ENCODE results near the gene REC8. TPM values are rescaled to one million over a fixed set of nuclear protein-coding genes. Genes with fewer than 3 reads are reported as not detected.

REC8 gene
- total RNA-seq, 1 experiment from 2014 or later: 9.8 TPM

DNA sequence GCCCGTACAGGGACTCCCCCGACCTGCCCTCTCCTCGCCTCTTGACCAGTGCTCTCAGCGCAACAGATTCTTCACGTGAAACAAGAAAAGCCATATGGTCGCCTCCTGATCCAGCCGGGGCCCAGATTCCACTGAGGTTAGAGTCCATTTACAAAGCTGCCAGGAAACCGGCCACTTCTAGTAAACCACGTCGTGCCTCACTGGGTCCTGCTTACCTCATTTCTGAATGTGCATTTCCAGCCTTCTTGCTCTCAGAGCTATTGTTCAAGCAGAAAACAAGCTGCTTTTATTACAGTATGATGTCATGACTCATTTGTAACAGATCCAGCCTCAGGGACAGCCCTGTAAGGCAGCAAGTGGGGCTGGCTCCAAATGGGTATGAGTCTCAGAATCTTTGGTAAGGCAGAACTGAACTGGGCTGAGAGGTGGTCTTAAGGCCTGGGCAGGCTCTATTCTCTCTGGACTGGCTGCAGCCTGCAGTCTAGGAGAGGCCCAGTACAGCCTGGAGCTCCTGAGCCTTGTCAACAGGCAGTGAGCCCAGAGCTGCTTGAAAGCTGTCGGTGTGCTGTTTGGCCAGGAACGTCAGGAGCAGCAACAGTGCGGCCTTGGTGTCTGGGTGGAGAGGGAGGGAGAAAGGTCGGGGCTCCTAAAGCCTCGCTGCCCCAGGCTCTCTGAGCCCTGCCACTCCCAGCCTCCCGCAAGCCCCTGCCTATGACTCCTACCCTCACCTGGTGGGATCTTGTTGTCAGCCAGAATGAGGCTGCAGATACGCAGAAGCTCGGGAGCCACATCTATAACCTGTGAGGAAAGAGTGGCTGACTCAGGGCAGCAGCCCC is 8.3 kb downstream of the REC8 start:
- ATAC-seq (no peak), DNase-seq (ENCODE audit: low read depth, low spot score) (no peak)
- no peak overlapping the region for H3K4me3 ChIP-seq (ENCODE audit: low read depth in 2 of 2, low read length in 2 of 2)
- BruUV-seq (replicated peaks): no TSS peak
- no peaks in the 10 kb centered on the region for H3K27me3 ChIP-seq (ENCODE audit: control insufficient read depth, insufficient read depth, low read length)
- no peaks in the 10 kb centered on the region for H3K36me3 ChIP-seq (ENCODE audit: control insufficient read depth, insufficient read depth, low read length)
- H3K9me3 ChIP-seq (ENCODE audit: control insufficient read depth, insufficient read depth, low read depth, low read length): no peaks in the 10 kb centered on the region
- no peak overlapping the region for H3K27ac ChIP-seq (ENCODE audit: low read length)
- POLR2A ChIA-PET: no interaction called here
- TF ChIP-seq SIN3A (IDR thresholded peaks at IDR 0.05; ENCODE audit: borderline replicate concordance, insufficient read depth, low read depth, low read length): no peak
- TF ChIP-seq POLR2AphosphoS5 (IDR thresholded peaks at IDR 0.05; ENCODE audit: low read depth, low read length): no peak
- TF ChIP-seq, protein P1, sequence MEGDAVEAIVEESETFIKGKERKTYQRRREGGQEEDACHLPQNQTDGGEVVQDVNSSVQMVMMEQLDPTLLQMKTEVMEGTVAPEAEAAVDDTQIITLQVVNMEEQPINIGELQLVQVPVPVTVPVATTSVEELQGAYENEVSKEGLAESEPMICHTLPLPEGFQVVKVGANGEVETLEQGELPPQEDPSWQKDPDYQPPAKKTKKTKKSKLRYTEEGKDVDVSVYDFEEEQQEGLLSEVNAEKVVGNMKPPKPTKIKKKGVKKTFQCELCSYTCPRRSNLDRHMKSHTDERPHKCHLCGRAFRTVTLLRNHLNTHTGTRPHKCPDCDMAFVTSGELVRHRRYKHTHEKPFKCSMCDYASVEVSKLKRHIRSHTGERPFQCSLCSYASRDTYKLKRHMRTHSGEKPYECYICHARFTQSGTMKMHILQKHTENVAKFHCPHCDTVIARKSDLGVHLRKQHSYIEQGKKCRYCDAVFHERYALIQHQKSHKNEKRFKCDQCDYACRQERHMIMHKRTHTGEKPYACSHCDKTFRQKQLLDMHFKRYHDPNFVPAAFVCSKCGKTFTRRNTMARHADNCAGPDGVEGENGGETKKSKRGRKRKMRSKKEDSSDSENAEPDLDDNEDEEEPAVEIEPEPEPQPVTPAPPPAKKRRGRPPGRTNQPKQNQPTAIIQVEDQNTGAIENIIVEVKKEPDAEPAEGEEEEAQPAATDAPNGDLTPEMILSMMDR (IDR thresholded peaks at IDR 0.05): no peak
- TF ChIP-seq TCF7L2 (IDR thresholded peaks at IDR 0.05; ENCODE audit: low read depth, low read length): no peak
- TF ChIP-seq, protein P2, sequence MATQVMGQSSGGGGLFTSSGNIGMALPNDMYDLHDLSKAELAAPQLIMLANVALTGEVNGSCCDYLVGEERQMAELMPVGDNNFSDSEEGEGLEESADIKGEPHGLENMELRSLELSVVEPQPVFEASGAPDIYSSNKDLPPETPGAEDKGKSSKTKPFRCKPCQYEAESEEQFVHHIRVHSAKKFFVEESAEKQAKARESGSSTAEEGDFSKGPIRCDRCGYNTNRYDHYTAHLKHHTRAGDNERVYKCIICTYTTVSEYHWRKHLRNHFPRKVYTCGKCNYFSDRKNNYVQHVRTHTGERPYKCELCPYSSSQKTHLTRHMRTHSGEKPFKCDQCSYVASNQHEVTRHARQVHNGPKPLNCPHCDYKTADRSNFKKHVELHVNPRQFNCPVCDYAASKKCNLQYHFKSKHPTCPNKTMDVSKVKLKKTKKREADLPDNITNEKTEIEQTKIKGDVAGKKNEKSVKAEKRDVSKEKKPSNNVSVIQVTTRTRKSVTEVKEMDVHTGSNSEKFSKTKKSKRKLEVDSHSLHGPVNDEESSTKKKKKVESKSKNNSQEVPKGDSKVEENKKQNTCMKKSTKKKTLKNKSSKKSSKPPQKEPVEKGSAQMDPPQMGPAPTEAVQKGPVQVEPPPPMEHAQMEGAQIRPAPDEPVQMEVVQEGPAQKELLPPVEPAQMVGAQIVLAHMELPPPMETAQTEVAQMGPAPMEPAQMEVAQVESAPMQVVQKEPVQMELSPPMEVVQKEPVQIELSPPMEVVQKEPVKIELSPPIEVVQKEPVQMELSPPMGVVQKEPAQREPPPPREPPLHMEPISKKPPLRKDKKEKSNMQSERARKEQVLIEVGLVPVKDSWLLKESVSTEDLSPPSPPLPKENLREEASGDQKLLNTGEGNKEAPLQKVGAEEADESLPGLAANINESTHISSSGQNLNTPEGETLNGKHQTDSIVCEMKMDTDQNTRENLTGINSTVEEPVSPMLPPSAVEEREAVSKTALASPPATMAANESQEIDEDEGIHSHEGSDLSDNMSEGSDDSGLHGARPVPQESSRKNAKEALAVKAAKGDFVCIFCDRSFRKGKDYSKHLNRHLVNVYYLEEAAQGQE (IDR thresholded peaks at IDR 0.05; ENCODE audit: insufficient read depth in 1 of 2, low read depth in 2 of 2, low read length in 1 of 2): no peak
- H3K4me1 ChIP-seq (ENCODE audit: control insufficient read depth, insufficient read depth, low read length): no peaks in the 10 kb centered on the region; the same call in 1 of the 2 replicates
- CTCF ChIA-PET: no interaction called here
- in situ Hi-C loops (cut with HindIII; ENCODE audit: low pct_unique_long_range_greater_than_20kb, low sequenced_read_pairs): no loop called here
- intact Hi-C loops (cut with micrococcal nuclease; ENCODE audit: unreplicated experiment): no loop called here

DNA sequence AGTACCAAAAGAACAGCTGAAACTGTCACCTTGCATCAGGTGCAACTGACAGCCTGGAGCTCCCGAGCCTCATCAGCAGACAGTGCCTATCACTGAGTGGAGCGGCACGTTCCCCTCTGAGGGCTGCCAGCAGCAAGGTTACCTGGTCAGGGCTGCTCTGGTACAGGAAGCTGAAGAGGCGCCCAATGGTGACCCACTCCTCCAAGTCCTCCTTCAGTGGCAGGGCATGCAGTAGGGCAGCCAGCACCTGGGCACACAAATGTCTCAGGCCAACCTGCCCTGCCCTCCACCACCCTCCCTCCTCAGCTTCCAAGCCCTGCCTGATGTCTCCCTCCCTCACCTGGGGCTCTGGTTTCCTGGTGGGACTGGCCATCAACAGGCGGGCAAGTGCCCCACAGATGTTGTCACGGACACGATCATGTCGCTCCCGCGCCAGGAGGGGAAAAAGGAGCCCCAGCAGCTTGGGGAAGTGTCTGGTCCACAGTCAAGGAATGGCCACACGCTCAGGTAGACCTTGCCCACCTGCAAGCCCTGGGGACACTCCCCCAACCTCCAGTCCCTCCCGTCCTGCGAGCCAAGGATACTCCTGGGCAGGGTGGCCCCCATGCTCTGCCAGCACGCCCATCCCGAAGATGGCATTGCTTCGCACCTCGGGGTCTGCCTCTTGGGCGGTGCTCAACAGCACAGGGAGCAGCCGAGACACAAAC is 9.6 kb downstream of the REC8 start:
- DNase-seq (ENCODE audit: low read depth, low spot score): no peak
- Histone ChIP-seq H3K27me3 (ENCODE audit: control insufficient read depth, insufficient read depth, low read length) (no peaks in the 10 kb centered on the region), H3K9me3 (ENCODE audit: control insufficient read depth, insufficient read depth, low read depth, low read length) (no peaks in the 10 kb centered on the region), H3K4me1 (ENCODE audit: control insufficient read depth, insufficient read depth, low read length) (no peaks in the 10 kb centered on the region; the same call in 1 of the 2 replicates), H3K27ac (ENCODE audit: low read length) (no peak overlapping the region), H3K4me3 (ENCODE audit: low read depth in 2 of 2, low read length in 2 of 2) (no peak overlapping the region), H3K36me3 (ENCODE audit: control insufficient read depth, insufficient read depth, low read length) (0 out of 2 replicates have a peak, but pooled peaks cover 2% of the 10 kb centered on the region)
- in situ Hi-C loops (cut with HindIII; ENCODE audit: low pct_unique_long_range_greater_than_20kb, low sequenced_read_pairs): no loop called here
- ChIA-PET CTCF (no interaction called here), POLR2A (no interaction called here)
- ATAC-seq: no peak
- intact Hi-C loops (cut with micrococcal nuclease; ENCODE audit: unreplicated experiment): no loop called here
- BruUV-seq (replicated peaks): no TSS peak
- no peak; the same call in 1 of the 2 replicates for TF ChIP-seq POLR2AphosphoS5 (IDR thresholded peaks at IDR 0.05; ENCODE audit: low read depth, low read length)
- TF ChIP-seq SIN3A (IDR thresholded peaks at IDR 0.05; ENCODE audit: borderline replicate concordance, insufficient read depth, low read depth, low read length): no peak
- TF ChIP-seq, protein P1 (IDR thresholded peaks at IDR 0.05): no peak
- TF ChIP-seq, protein P2 (IDR thresholded peaks at IDR 0.05; ENCODE audit: insufficient read depth in 1 of 2, low read depth in 2 of 2, low read length in 1 of 2): no peak
- no peak for TF ChIP-seq TCF7L2 (IDR thresholded peaks at IDR 0.05; ENCODE audit: low read depth, low read length)
